GM12892 (cell line): ENCODE data around the gene CD109.

Experiments
- POLR2A ChIP-seq: IDR thresholded peaks from 2 replicates; pipeline ENCODE4 v1.6.1; 2011; ENCODE audit warnings: low read depth, low read length, control low read depth
- TAF1 ChIP-seq: IDR thresholded peaks from 2 replicates; pipeline ENCODE4 v1.6.1; 2011; ENCODE audit warnings: low read depth, mild to moderate bottlenecking, control low read depth, low read length, borderline replicate concordance

- TF ChIP-seq POLR2A (no peak), TAF1 (no peak)
Observed at GRCh38 chr6:73779943-73780342, 83.9 kb downstream of the CD109 start.
